Thyroid gland (tissue), 4 donors: ENCODE results near the gene RASSF1. TPM values are rescaled to one million over a fixed set of nuclear protein-coding genes. Genes with fewer than 3 reads are reported as not detected.
A peak's percentile ranks its signal among the peaks of the same experiment; 100 is the strongest.

Experiments
- DNase-seq, 2 donors: peaks; one replicate each; pipeline ENCODE4 v3.0.0-alpha.2; 2019
- H3K27ac ChIP-seq, 3 donors: fragments of 200-600 bp; sonication (generic); 1 replicate in 2 of 3; 2 replicates in 1 of 3; pipeline ENCODE4 v1.5.1; 2016 to 2019; ENCODE audit warnings: mild to moderate bottlenecking in 1 of 3, moderate library complexity in 1 of 3
- H3K27me3 ChIP-seq: fragments of 200-600 bp; sonication (generic); one replicate; pipeline ENCODE4 v1.5.1; 2019
- H3K36me3 ChIP-seq, 2 donors: fragments of 200-600 bp; sonication (generic); one replicate each; pipeline ENCODE4 v1.5.1; 2016 to 2019
- H3K4me1 ChIP-seq, 2 donors: fragments of 200-600 bp; sonication (generic); one replicate each; pipeline ENCODE4 v1.5.1; 2017 to 2019
- H3K4me3 ChIP-seq, 3 donors: fragments of 200-600 bp; sonication (generic); replicated peaks in 1 of 3; 1 replicate in 2 of 3; 2 replicates in 1 of 3; pipeline ENCODE4 v1.5.1; 2016; ENCODE audit warnings: mild to moderate bottlenecking in 1 of 3
- H3K9me3 ChIP-seq: fragments of 200-600 bp; sonication (generic); one replicate; pipeline ENCODE4 v1.5.1; 2017
- POLR2A ChIP-seq, 2 donors: fragments of 450-650 bp; IDR thresholded peaks; one replicate each; pipeline ENCODE4 v1.6.1; 2017; ENCODE audit warnings: antibody characterized with exemption in 2 of 2, mild to moderate bottlenecking in 2 of 2, moderate library complexity in 1 of 2
- WGBS, 2 donors: methylation state at CpG; one replicate each; pipeline ENCODE4 v1.1.5; 2017; 5-methylcytosine and 5-hydroxymethylcytosine counted together
- intact Hi-C: fragments of 100-400 bp; cut with DNase I; formaldehyde crosslinking; loops from one replicate; pipeline ENCODE4 v1.15.1; 2023
- total RNA-seq, 4 donors: library from RNA; depleted of rRNA; stranded (reverse); fragments of >200 nt; gene quantifications; one replicate each; pipeline ENCODE4 v1.2.3, GENCODE V29; 2016
- TF ChIP-seq, protein P1 (sequence below), 6 experiments: fragments of 200-600 bp in 3 of 6; fragments of 450-650 bp in 3 of 6; sonication (generic) in 3 of 6; IDR thresholded peaks; one replicate each; pipeline ENCODE4 v1.5.1; 2016 to 2019; ENCODE audit warnings: antibody characterized with exemption in 6 of 6, mild to moderate bottlenecking in 2 of 6, inconsistent platforms in 1 of 6, moderate library complexity in 1 of 6

Gene RASSF1
- total RNA-seq, 4 donors from 2014 or later = 18.9 to 42.6 (median 24.8) TPM

DNA sequence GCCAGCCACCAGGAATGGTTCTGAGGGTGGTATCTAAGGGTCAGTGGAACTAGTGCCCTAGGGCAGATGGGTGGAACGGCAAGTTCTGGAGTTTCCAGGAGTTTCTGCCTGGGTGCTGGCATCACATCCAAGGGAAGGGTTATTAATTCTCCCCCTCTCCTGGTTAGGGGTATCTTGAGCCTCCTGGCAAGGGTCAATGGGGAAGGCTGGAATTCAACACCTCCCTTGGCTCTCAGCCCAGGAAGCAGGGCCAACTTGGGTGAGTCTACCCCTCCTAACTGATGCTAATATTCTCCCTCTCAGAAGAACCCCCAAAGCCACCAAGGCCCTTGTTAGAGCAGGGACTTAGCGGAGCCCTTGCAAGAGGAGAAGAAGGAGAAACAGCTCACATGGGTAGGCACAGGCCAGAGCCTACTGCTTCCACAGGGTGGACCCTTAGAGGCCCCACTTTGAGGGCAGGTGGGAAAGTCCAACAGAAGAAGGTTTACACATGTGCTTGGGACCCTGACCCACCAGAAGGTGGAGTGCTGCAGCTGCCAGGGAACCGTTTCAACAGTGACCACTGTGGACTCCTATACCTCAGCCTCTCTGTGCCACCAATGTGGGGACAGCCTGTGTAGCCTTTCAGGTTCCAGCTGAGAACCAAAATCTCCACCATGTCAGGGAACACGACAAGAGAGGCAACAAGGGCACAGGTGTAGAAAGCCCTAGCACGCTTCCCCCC, 15.4 kb upstream of the RASSF1 start:
- H3K36me3 ChIP-seq = peaks cover 23 to 28% of the 10 kb centered on the region in 2 donors
- H3K27ac ChIP-seq = peak overlapping the region in 2 of 3 donors; percentile 13 to 85
- peak; percentile 36 to 46 for DNase-seq
- H3K27me3 ChIP-seq = no peaks in the 10 kb centered on the region
- intact Hi-C loops = no loop called here
- peaks cover 44 to 53% of the 10 kb centered on the region in 2 donors for H3K4me1 ChIP-seq
- H3K9me3 ChIP-seq = no peaks in the 10 kb centered on the region
- peak overlapping the region in 1 of 3 donors; percentile 16 for H3K4me3 ChIP-seq
- 39 to 47% methylated on average over 5 of the region's 5 CpGs for WGBS, 2 donors
- TF ChIP-seq POLR2A (IDR thresholded peaks at IDR 0.05) = no peak
- TF ChIP-seq, protein P1, sequence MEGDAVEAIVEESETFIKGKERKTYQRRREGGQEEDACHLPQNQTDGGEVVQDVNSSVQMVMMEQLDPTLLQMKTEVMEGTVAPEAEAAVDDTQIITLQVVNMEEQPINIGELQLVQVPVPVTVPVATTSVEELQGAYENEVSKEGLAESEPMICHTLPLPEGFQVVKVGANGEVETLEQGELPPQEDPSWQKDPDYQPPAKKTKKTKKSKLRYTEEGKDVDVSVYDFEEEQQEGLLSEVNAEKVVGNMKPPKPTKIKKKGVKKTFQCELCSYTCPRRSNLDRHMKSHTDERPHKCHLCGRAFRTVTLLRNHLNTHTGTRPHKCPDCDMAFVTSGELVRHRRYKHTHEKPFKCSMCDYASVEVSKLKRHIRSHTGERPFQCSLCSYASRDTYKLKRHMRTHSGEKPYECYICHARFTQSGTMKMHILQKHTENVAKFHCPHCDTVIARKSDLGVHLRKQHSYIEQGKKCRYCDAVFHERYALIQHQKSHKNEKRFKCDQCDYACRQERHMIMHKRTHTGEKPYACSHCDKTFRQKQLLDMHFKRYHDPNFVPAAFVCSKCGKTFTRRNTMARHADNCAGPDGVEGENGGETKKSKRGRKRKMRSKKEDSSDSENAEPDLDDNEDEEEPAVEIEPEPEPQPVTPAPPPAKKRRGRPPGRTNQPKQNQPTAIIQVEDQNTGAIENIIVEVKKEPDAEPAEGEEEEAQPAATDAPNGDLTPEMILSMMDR (IDR thresholded peaks at IDR 0.05) = no peak

- Histone ChIP-seq H3K4me3 (no peak overlapping the region), H3K27me3 (no peaks in the 10 kb centered on the region), H3K9me3 (no peaks in the 10 kb centered on the region), H3K27ac (peak overlapping the region in 2 of 3 donors; percentile 13 to 85), H3K4me1 (peaks cover 49 to 59% of the 10 kb centered on the region in 2 donors), H3K36me3 (peaks cover 23 to 28% of the 10 kb centered on the region in 2 donors)
- intact Hi-C loops = no loop called here
- 70 to 80% methylated on average over 2 to 7 of the region's 7 CpGs for WGBS, 2 donors
- no peak for DNase-seq
- TF ChIP-seq, protein P1 (IDR thresholded peaks at IDR 0.05) = no peak
- TF ChIP-seq POLR2A (IDR thresholded peaks at IDR 0.05) = no peak
Observed at GRCh38 chr3:50354850-50355249, 14.2 kb upstream of the RASSF1 start.

DNA sequence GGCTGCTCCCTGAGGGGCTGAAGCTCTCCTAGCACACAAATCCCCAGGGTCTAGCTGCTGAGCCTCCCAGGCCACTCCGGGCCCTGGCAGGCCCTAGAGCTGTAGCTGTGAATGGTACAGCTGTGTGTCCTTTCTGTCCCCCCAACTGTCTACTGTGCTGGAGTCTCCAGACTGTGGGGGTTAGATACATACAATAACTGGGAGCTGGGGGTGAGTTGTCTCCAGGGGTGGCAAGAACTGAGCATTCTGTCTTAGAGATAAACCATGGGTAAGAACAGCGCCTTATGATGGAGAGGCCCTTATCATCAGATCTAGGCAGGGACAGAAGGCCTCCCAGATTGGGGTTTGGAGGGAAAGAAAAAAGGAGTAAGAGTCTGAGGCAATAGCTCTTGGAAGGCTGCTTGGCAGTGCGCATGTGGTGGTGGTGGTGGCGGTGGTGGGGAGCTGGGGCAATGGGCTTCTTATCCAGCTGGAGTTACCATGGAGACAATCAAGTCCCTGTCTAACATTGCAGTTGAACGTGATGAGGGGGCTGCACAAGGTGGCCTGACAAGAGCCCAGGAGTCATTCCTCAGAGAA, 13.6 kb upstream of the RASSF1 start:
- Histone ChIP-seq H3K27me3 (no peaks in the 10 kb centered on the region), H3K4me3 (no peak overlapping the region), H3K36me3 (peaks cover 23 to 28% of the 10 kb centered on the region in 2 donors), H3K27ac (peak overlapping the region in 1 of 3 donors; percentile 85), H3K9me3 (no peaks in the 10 kb centered on the region), H3K4me1 (peaks cover 55 to 65% of the 10 kb centered on the region in 2 donors)
- WGBS, 2 donors = 74 to 84% methylated on average over 5 of the region's 5 CpGs
- TF ChIP-seq POLR2A (IDR thresholded peaks at IDR 0.05) = no peak
- TF ChIP-seq, protein P1 (IDR thresholded peaks at IDR 0.05) = no peak
- intact Hi-C loops = no loop called here
- no peak for DNase-seq

GRCh38 chr3:50353245-50354004, 12.8 kb upstream of the RASSF1 start:
- 85 to 88% methylated on average over 7 to 11 of the region's 12 CpGs for WGBS, 2 donors
- peaks cover 53 to 65% of the 10 kb centered on the region in 2 donors for H3K4me1 ChIP-seq
- H3K36me3 ChIP-seq = peaks cover 23 to 28% of the 10 kb centered on the region in 2 donors
- DNase-seq = no peak
- TF ChIP-seq POLR2A (IDR thresholded peaks at IDR 0.05) = no peak
- TF ChIP-seq, protein P1 (IDR thresholded peaks at IDR 0.05) = no peak
- intact Hi-C loops = no loop called here
- no peak overlapping the region for H3K27ac ChIP-seq
- H3K4me3 ChIP-seq = no peak overlapping the region
- H3K27me3 ChIP-seq = no peaks in the 10 kb centered on the region
- H3K9me3 ChIP-seq = no peaks in the 10 kb centered on the region
